Fibroblast of lung (primary cell): ENCODE data around the gene MARF1. TPM values are rescaled to one million over a fixed set of nuclear protein-coding genes. Genes with fewer than 3 reads are reported as not detected.

Source experiments
- DNase-seq, 2 donors: peaks; one replicate each; pipeline versions ENCODE4 v3.0.0 to v3.0.0-alpha.2; 2010; ENCODE audit warnings: low read depth in 2 of 2
- H2AFZ ChIP-seq: 2 replicates; pipeline ENCODE4 v1.5.1; 2012; ENCODE audit warnings: low read length, control low read depth, inconsistent platforms
- H3K27ac ChIP-seq: 2 replicates; pipeline ENCODE4 v1.5.1; 2011; ENCODE audit warnings: low read length, control low read depth; ENCODE audit not compliant: insufficient read depth
- H3K27me3 ChIP-seq: 2 replicates; pipeline ENCODE4 v1.5.1; 2011; ENCODE audit warnings: mild to moderate bottlenecking, low read length; ENCODE audit not compliant: control insufficient read depth, insufficient read depth
- H3K36me3 ChIP-seq: 2 replicates; pipeline ENCODE4 v1.5.1; 2011; ENCODE audit warnings: low read length; ENCODE audit not compliant: control insufficient read depth, insufficient read depth
- H3K4me1 ChIP-seq: 2 replicates; pipeline ENCODE4 v1.5.1; 2011; ENCODE audit warnings: low read length; ENCODE audit not compliant: control insufficient read depth, insufficient read depth; ENCODE audit errors: extremely low read depth
- H3K4me2 ChIP-seq: 2 replicates; pipeline ENCODE4 v1.5.1; 2011; ENCODE audit warnings: low read length, control low read depth; ENCODE audit not compliant: insufficient read depth; ENCODE audit errors: extremely low read depth
- H3K4me3 ChIP-seq, 4 experiments: fragments of 200-600 bp in 1 of 4; sonication (generic) in 1 of 4; replicated peaks in 1 of 4; 2 replicates each; pipeline ENCODE4 v1.5.1; 2011 to 2016; ENCODE audit warnings: low read length in 4 of 4, low read depth in 3 of 4, mild to moderate bottlenecking in 3 of 4, control low read depth in 2 of 4, inconsistent platforms in 1 of 4, mixed read lengths in 1 of 4; ENCODE audit not compliant: insufficient read depth in 1 of 4; ENCODE audit errors: control extremely low read depth in 1 of 4
- H3K79me2 ChIP-seq: 2 replicates; pipeline ENCODE4 v1.5.1; 2012; ENCODE audit warnings: mild to moderate bottlenecking, low read length, inconsistent platforms; ENCODE audit not compliant: control insufficient read depth, insufficient read depth
- H3K9ac ChIP-seq: 2 replicates; pipeline ENCODE4 v1.5.1; 2011; ENCODE audit warnings: mild to moderate bottlenecking, low read length, control low read depth; ENCODE audit not compliant: insufficient read depth
- H3K9me3 ChIP-seq: 2 replicates; pipeline ENCODE4 v1.5.1; 2012; ENCODE audit warnings: low read depth, low read length; ENCODE audit not compliant: control insufficient read depth, insufficient read depth
- H4K20me1 ChIP-seq: 2 replicates; pipeline ENCODE4 v1.5.1; 2011; ENCODE audit warnings: low read length; ENCODE audit not compliant: control insufficient read depth, insufficient read depth; ENCODE audit errors: extremely low read depth
- CTCF ChIP-seq, 2 donors: IDR thresholded peaks in 1 of 2; conservative IDR thresholded peaks in 1 of 2; 1 replicate in 1 of 2; 2 replicates in 1 of 2; pipeline ENCODE4 v1.5.1; 2011 to 2012; ENCODE audit warnings: low read length in 2 of 2, control low read depth in 1 of 2, inconsistent platforms in 1 of 2, low read depth in 1 of 2, mild to moderate bottlenecking in 1 of 2
- EZH2 ChIP-seq: IDR thresholded peaks from 2 replicates; pipeline ENCODE4 v1.5.1; 2012; ENCODE audit warnings: low read length, control low read depth, mild to moderate bottlenecking; ENCODE audit errors: missing control alignments
- polyA plus RNA-seq, 2 donors: library from polyadenylated mRNA; depleted of rRNA in 1 of 2; stranded (reverse) in 1 of 2; unstranded in 1 of 2; fragments of >200 nt; gene quantifications; 2 replicates each; pipeline ENCODE4 v1.2.1, GENCODE V29; 2011 to 2012; ENCODE audit warnings: missing spikeins in 1 of 2
- total RNA-seq: library from RNA; depleted of rRNA; stranded (reverse); fragments of >200 nt; gene quantifications from 2 replicates; pipeline ENCODE4 v1.2.1, GENCODE V29; 2014

The MARF1 gene
- total and polyA plus RNA-seq, 2 donors (not counting 1 experiment from before 2014, with no cell fraction given) = 14.6 to 18.8 TPM

- H3K36me3 ChIP-seq = peaks cover 3% of the 10 kb centered on the region
Observed at GRCh38 chr16:15592324-15592723, 50.6 kb downstream of the MARF1 start.

GRCh38 chr16:15587152-15587825, 55.7 kb downstream of the MARF1 start:
- Histone ChIP-seq H3K9ac (no peak overlapping the region), H3K9me3 (no peaks in the 10 kb centered on the region), H2AFZ (no peak overlapping the region), H3K27ac (no peak overlapping the region), H3K79me2 (no peaks in the 10 kb centered on the region), H3K4me3 (no peak overlapping the region), H3K27me3 (no peaks in the 10 kb centered on the region), H3K36me3 (peaks cover 8% of the 10 kb centered on the region), H4K20me1 (no peaks in the 10 kb centered on the region), H3K4me2 (no peak overlapping the region), H3K4me1 (peaks cover 4% of the 10 kb centered on the region)
- DNase-seq = no peak
- TF ChIP-seq CTCF (conservative IDR thresholded peaks at IDR 0.05 in 1 of 2, IDR thresholded peaks at IDR 0.05 in 1 of 2; ENCODE audit: low read depth in 1 of 2, low read length in 2 of 2) (no peak), EZH2 (no peak)

More at GRCh38 chr16:15592324-15592723, 50.6 kb downstream of the MARF1 start:
- Histone ChIP-seq H3K9me3 (no peaks in the 10 kb centered on the region), H3K27me3 (no peaks in the 10 kb centered on the region), H3K9ac (no peak overlapping the region), H3K27ac (no peak overlapping the region), H4K20me1 (no peaks in the 10 kb centered on the region), H3K79me2 (no peaks in the 10 kb centered on the region), H3K4me3 (no peak overlapping the region), H2AFZ (no peak overlapping the region), H3K4me1 (peaks cover 4% of the 10 kb centered on the region), H3K4me2 (no peak overlapping the region)
- TF ChIP-seq CTCF (conservative IDR thresholded peaks at IDR 0.05 in 1 of 2, IDR thresholded peaks at IDR 0.05 in 1 of 2; ENCODE audit: low read depth in 1 of 2, low read length in 2 of 2) = no peak
- TF ChIP-seq EZH2 = no peak
- DNase-seq = no peak

- Histone ChIP-seq H3K9me3 (no peaks in the 10 kb centered on the region), H3K79me2 (no peaks in the 10 kb centered on the region), H4K20me1 (no peaks in the 10 kb centered on the region), H3K4me1 (peaks cover 4% of the 10 kb centered on the region), H3K4me2 (no peak overlapping the region), H2AFZ (no peak overlapping the region), H3K27me3 (no peaks in the 10 kb centered on the region), H3K27ac (no peak overlapping the region), H3K4me3 (no peak overlapping the region), H3K36me3 (peaks cover 8% of the 10 kb centered on the region), H3K9ac (no peak overlapping the region)
- DNase-seq = no peak
- no peak for TF ChIP-seq CTCF (conservative IDR thresholded peaks at IDR 0.05 in 1 of 2, IDR thresholded peaks at IDR 0.05 in 1 of 2; ENCODE audit: low read depth in 1 of 2, low read length in 2 of 2)
- no peak for TF ChIP-seq EZH2
Observed at GRCh38 chr16:15586716-15587115, 56.2 kb downstream of the MARF1 start.
